Gastrocnemius medialis (tissue), 4 donors: ENCODE results near the gene ETFB. TPM values are rescaled to one million over a fixed set of nuclear protein-coding genes. Genes with fewer than 3 reads are reported as not detected.

ENCODE experiments used
- ATAC-seq, 2 donors: fragments of 150-250 bp; one replicate each; pipeline ENCODE4 v1.9.1; 2016
- DNase-seq, 2 donors: peaks; one replicate each; pipeline ENCODE4 v3.0.0-alpha.2; 2019
- H3K27ac ChIP-seq, 4 donors: fragments of 200-600 bp; sonication (generic); 1 replicate in 1 of 4; 2 replicates in 3 of 4; pipeline ENCODE4 v1.5.1; 2016 to 2018; ENCODE audit warnings: mild to moderate bottlenecking in 2 of 4, moderate library complexity in 1 of 4
- H3K27me3 ChIP-seq, 3 donors: fragments of 200-600 bp; sonication (generic) in 2 of 3; 1 replicate in 1 of 3; 2 replicates in 2 of 3; pipeline versions ENCODE4 v1.5.1 to v1.6.0; 2016 to 2019; ENCODE audit warnings: mild to moderate bottlenecking in 1 of 3, moderate library complexity in 1 of 3
- H3K36me3 ChIP-seq, 2 donors: fragments of 200-600 bp; sonication (generic) in 1 of 2; one replicate each; pipeline ENCODE4 v1.5.1; 2017 to 2018
- H3K4me1 ChIP-seq, 2 donors: fragments of 200-600 bp; sonication (generic) in 1 of 2; one replicate each; pipeline ENCODE4 v1.5.1; 2016 to 2017; ENCODE audit warnings: mild to moderate bottlenecking in 2 of 2
- H3K4me3 ChIP-seq, 4 donors: fragments of 200-600 bp; sonication (generic) in 3 of 4; 1 replicate in 1 of 4; 2 replicates in 3 of 4; pipeline ENCODE4 v1.5.1; 2016 to 2019; ENCODE audit warnings: mild to moderate bottlenecking in 2 of 4
- H3K9me3 ChIP-seq, 3 donors: fragments of 200-600 bp; sonication (generic) in 2 of 3; 1 replicate in 1 of 3; 2 replicates in 2 of 3; pipeline ENCODE4 v1.5.1; 2016 to 2019
- POLR2A ChIP-seq, 2 donors: fragments of 450-650 bp; IDR thresholded peaks; one replicate each; pipeline ENCODE4 v1.6.1; 2017; ENCODE audit warnings: antibody characterized with exemption in 2 of 2, mild to moderate bottlenecking in 2 of 2, moderate library complexity in 2 of 2
- in situ Hi-C, 4 donors: fragments of 200-750 bp; cut with MboI; loops; one replicate each; pipeline versions ENCODE4 v1.15.0 to v1.8.0; 2017; ENCODE audit warnings: low sequenced_read_pairs in 4 of 4
- intact Hi-C: fragments of 100-400 bp; cut with DNase I; formaldehyde crosslinking; loops from one replicate; pipeline ENCODE4 v1.15.1; 2023; ENCODE audit warnings: low total_unique reads
- total RNA-seq, 4 donors: library from RNA; depleted of rRNA; stranded (reverse); fragments of >200 nt; gene quantifications; one replicate each; pipeline versions ENCODE4 v1.1.0 to v1.2.3, GENCODE V29; 2016
- TF ChIP-seq, protein P1 (sequence below), 5 experiments: fragments of 450-650 bp in 3 of 5; fragments of 200-600 bp in 2 of 5; sonication (generic) in 2 of 5; IDR thresholded peaks in 4 of 5; conservative IDR thresholded peaks in 1 of 5; 1 replicate in 4 of 5; 2 replicates in 1 of 5; pipeline ENCODE4 v1.5.1; 2016 to 2019; ENCODE audit warnings: antibody characterized with exemption in 5 of 5, mild to moderate bottlenecking in 3 of 5, moderate library complexity in 3 of 5

Gene ETFB
- total RNA-seq, 4 donors from 2014 or later: 118 to 164 (median 141) TPM

DNA sequence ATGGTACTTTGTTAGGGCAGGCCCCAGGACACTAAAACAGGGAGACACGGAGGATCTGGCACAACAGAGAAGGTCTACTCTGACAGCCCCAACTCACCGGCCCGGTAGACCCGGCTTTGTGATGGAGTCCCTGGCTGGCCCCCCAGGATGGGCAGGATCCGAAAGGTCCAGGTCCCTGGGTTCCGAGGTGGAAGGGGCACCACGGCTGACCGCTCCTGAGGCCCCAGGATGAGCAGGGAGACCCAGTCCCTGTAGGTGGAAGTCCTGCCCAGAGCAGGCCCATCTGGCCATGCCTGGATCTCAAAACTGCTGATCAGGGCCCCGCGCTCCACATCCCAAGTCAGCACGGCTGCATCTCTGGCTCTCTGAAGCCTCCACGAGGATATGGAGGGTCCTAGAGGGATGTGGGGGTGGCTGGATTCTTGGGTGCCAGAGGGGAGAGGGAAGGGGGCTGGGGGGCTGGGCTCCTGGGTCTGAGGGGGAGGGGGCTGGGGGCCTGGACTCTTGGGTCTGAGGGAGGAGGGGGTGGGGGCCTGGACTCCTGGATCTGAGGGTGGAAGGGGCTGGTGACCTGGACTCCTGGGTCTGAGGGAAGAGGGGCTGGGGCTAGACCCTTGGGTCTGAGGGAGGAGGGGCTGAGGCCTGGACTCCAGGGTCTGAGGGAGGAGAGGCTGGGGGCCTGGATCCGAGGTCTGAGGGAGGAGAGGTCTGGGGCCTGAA is 28.9 kb downstream of the ETFB start:
- TF ChIP-seq POLR2A (IDR thresholded peaks at IDR 0.05): no peak
- TF ChIP-seq, protein P1, sequence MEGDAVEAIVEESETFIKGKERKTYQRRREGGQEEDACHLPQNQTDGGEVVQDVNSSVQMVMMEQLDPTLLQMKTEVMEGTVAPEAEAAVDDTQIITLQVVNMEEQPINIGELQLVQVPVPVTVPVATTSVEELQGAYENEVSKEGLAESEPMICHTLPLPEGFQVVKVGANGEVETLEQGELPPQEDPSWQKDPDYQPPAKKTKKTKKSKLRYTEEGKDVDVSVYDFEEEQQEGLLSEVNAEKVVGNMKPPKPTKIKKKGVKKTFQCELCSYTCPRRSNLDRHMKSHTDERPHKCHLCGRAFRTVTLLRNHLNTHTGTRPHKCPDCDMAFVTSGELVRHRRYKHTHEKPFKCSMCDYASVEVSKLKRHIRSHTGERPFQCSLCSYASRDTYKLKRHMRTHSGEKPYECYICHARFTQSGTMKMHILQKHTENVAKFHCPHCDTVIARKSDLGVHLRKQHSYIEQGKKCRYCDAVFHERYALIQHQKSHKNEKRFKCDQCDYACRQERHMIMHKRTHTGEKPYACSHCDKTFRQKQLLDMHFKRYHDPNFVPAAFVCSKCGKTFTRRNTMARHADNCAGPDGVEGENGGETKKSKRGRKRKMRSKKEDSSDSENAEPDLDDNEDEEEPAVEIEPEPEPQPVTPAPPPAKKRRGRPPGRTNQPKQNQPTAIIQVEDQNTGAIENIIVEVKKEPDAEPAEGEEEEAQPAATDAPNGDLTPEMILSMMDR (IDR thresholded peaks at IDR 0.05 in 4 of 5, conservative IDR thresholded peaks at IDR 0.05 in 1 of 5): no peak
- Histone ChIP-seq H3K9me3 (no peaks in the 10 kb centered on the region), H3K27ac (no peak overlapping the region), H3K4me3 (no peak overlapping the region), H3K36me3 (no peaks in the 10 kb centered on the region), H3K4me1 (peaks cover 4 to 17% of the 10 kb centered on the region in 2 donors), H3K27me3 (peaks cover 0 to 9% (median 0%) of the 10 kb centered on the region in 3 donors)
- in situ Hi-C loops: loop anchor here in 1 of 4 donors (5.0 kb wide), 1 partner anchor 60 kb away; no protein-coding TSS in a partner anchor
- intact Hi-C loops: loop anchor here (5.0 kb wide), 1 partner anchor 235 kb away; the partner anchor contains the start of gene ZNF175
- DNase-seq (no peak), ATAC-seq (no peak)

DNA sequence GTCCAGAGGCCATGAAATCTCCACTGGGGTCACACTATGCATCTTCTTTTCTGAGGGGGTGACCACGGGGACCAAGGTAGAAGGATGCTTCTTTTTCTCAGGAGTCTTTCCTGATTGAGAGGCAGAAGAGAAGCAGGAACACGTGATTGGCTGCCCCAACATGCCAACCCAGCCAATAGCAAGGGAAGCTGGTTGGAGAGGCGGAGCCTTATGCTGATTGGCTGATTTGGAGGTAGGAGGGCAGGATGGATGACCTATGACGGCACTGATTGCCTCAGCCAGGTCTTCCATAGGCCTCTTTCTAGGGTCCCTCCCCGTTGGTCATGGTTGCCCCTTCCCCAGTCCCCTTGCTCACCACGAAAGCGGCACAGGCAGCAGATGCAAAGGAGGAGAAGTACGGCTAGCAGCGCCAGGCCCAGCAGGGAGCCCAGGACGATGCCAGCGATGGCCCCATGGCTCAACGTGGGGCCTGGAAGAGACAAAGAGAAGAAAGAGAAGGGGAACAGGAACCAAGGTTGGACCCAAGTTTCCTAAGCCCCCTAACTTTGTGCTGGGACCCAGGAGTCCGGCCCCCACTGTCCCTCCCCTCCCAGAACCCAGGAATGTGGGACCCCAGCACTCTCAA is 32.2 kb downstream of the ETFB start:
- DNase-seq: no peak
- Histone ChIP-seq H3K9me3 (no peaks in the 10 kb centered on the region), H3K4me3 (no peak overlapping the region), H3K36me3 (no peaks in the 10 kb centered on the region), H3K27me3 (peaks cover 2 to 7% (median 5%) of the 10 kb centered on the region in 3 donors), H3K4me1 (peaks cover 0 to 5% of the 10 kb centered on the region in 2 donors), H3K27ac (no peak overlapping the region)
- in situ Hi-C loops (no loop called here), intact Hi-C loops (no loop called here)
- TF ChIP-seq, protein P1 (IDR thresholded peaks at IDR 0.05 in 4 of 5, conservative IDR thresholded peaks at IDR 0.05 in 1 of 5): no peak
- TF ChIP-seq POLR2A (IDR thresholded peaks at IDR 0.05): no peak
- no peak for ATAC-seq

DNA sequence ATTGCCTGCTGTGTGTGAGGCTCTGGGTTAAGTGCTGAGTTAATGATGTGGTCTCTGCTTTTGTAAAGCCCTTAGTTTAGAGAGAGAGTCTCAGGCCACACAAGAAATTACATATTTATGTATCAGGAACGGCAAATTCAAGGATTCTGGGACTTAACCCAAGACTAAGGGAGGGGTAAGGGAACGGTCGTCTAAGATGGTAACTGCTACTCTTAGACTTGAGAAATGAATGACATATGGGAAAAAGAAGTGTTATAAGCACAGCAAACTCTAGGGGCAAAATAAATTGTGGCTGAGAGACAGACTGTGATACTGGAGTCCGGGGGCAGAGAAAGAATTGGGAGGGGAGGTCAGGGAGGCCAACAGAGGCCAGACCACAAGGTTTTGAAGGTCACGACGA is 34.5 kb downstream of the ETFB start:
- H3K27ac ChIP-seq: no peak overlapping the region

DNA sequence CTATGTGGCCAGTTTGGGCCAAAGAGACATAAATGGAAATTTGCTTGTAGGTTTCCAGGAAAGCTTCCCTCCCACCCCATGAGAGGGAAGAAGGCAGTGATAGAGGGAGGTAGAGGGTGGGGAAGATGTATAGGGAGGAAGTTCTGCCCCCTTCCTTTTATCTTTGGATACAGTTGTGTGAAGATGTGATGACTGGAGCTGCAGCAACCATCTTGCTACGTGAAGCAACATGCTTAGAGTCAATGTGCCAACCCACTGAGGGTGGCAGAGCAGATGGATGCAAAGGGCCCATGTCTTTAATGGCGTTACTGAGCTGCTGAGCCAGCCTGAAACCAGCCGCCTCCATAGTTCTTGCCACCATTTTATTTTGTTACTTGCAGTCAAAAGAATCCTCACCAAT is 35.0 kb downstream of the ETFB start:
- DNase-seq (no peak), ATAC-seq (no peak)
- Histone ChIP-seq H3K9me3 (no peaks in the 10 kb centered on the region), H3K27me3 (peaks cover 28 to 31% (median 30%) of the 10 kb centered on the region in 3 donors), H3K4me1 (no peaks in the 10 kb centered on the region), H3K4me3 (no peak overlapping the region), H3K27ac (no peak overlapping the region), H3K36me3 (no peaks in the 10 kb centered on the region)
- TF ChIP-seq, protein P1 (IDR thresholded peaks at IDR 0.05 in 4 of 5, conservative IDR thresholded peaks at IDR 0.05 in 1 of 5): no peak
- intact Hi-C loops (no loop called here), in situ Hi-C loops (no loop called here)

More for the DNA sequence above, 34.5 kb downstream of the ETFB start:
- TF ChIP-seq, protein P1 (IDR thresholded peaks at IDR 0.05 in 4 of 5, conservative IDR thresholded peaks at IDR 0.05 in 1 of 5): no peak
- TF ChIP-seq POLR2A (IDR thresholded peaks at IDR 0.05): no peak
- in situ Hi-C loops (no loop called here), intact Hi-C loops (no loop called here)
- DNase-seq (no peak), ATAC-seq (no peak)
- Histone ChIP-seq H3K36me3 (no peaks in the 10 kb centered on the region), H3K4me1 (no peaks in the 10 kb centered on the region), H3K4me3 (no peak overlapping the region), H3K9me3 (no peaks in the 10 kb centered on the region), H3K27me3 (peaks cover 24 to 26% (median 26%) of the 10 kb centered on the region in 3 donors)
